Loucy (cell line): Measurements from ENCODE around the gene OR5H1.

Experiments
- EZH2phosphoT487 ChIP-seq: fragments of 200-600 bp; IDR thresholded peaks from 2 replicates; pipeline ENCODE4 v1.6.1; 2018; ENCODE audit warnings: antibody characterized with exemption, mild to moderate bottlenecking, moderate library complexity, borderline replicate concordance
- TF ChIP-seq, protein P1 (sequence below): fragments of 200-600 bp; sonication (generic); conservative IDR thresholded peaks from 2 replicates; pipeline ENCODE4 v1.5.1; 2014; ENCODE audit warnings: mild to moderate bottlenecking, antibody characterized with exemption, low read length

DNA sequence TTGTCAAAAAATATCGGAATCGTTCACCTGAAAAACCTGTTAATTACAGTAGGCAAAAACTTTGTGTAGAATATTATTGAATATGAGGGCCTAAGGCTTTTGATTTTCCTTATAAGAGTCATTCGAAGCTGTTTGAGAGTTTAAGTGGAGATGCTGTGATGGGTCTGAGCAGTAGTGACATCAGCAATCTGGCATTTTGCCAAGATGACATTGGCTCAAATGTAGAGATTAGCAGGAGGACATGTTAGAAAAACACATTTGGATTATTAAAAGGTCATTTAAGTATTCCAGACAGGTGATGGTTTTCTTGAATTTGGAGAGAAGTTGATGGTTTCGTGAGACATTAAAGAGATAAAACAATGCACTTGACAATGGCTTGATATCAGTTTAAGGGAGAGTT, 30.7 kb upstream of the OR5H1 start:
- TF ChIP-seq, protein P1, sequence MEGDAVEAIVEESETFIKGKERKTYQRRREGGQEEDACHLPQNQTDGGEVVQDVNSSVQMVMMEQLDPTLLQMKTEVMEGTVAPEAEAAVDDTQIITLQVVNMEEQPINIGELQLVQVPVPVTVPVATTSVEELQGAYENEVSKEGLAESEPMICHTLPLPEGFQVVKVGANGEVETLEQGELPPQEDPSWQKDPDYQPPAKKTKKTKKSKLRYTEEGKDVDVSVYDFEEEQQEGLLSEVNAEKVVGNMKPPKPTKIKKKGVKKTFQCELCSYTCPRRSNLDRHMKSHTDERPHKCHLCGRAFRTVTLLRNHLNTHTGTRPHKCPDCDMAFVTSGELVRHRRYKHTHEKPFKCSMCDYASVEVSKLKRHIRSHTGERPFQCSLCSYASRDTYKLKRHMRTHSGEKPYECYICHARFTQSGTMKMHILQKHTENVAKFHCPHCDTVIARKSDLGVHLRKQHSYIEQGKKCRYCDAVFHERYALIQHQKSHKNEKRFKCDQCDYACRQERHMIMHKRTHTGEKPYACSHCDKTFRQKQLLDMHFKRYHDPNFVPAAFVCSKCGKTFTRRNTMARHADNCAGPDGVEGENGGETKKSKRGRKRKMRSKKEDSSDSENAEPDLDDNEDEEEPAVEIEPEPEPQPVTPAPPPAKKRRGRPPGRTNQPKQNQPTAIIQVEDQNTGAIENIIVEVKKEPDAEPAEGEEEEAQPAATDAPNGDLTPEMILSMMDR = no peak
- TF ChIP-seq EZH2phosphoT487 = no peak
